GM18517 (cell line): ENCODE results near the gene APMAP.
"Not testable (repeated sequence)": the region's sequence is repeated elsewhere in the genome, so short reads cannot be mapped to it uniquely, and the experiment has no call there.

Experiments used
- ATAC-seq: cut with Tn5 transposase; IDR thresholded peaks from one replicate; pipeline ENCODE4 v1.9.1; 2021; ENCODE audit warnings: mild to moderate bottlenecking, moderate library complexity; ENCODE audit not compliant: unreplicated experiment

Gene APMAP

GRCh38 chr20:25008388-25009217 lies 16.1 kb upstream of the APMAP start:
- ATAC-seq = no peak

DNA sequence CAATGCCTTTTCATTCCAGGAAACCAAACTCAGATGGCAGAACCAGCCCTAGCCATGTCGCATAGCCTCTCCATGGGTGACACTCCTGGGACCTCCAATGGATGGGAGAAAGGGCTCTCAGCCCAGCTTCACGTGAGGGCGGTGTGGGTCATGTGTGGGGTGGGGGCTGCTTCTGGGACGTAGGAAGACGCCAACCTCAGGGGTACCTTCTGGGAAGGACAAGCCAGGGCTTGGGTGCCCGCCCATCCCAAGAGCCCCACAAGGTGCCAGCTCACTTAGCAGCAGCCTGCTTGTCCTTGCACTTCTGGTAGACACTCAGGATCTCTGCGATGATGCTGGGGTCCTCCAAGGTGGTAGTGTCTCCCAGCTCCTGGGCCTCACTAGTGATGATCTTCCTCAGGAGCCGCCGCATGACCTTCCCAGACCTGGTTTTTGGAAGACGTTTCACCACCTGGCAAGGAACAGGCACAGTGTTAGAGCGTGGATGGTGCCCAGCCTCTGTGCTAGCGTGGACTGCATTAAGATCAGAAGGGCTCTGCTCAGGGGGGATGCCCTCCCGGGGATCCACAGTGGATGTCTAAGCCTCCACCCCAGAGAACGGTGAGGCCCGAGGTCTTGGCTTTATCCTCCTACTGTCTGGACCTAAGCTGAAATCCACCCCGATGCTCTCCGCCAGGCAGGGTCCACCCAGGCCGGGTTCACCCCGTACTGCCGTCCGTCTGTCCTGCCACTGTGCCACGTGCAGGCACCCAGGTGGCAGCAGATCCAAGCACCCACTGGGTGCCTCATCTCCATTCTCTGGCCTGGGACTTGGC lies 15.1 kb upstream of the APMAP start:
- ATAC-seq = no peak

GRCh38 chr20:25006431-25007167 lies 14.0 kb upstream of the APMAP start:
- no peak for ATAC-seq

- ATAC-seq = no peak
Measured at GRCh38 chr20:25005661-25006060, 13.1 kb upstream of the APMAP start.

DNA sequence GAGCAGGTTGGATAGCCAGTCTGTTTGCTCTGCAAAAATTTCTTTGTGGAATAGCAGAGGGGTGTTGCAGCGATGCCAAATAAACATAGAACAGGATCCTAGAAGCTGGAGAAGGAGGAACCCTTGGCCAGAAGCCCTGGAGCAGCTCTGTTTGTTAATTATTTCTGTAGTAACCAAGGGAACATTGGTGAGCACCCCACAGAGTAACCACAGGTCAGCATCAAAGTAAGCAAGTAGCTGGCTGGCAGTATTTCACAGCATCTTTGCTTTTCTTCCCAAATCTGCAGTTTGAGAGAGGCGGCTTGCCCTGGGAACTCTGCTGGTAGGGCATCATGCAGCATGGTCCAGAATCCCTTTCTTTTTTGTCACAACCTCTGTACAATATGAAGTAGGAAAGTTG lies 12.7 kb upstream of the APMAP start:
- no peak for ATAC-seq

- ATAC-seq = no peak
Measured at GRCh38 chr20:25003002-25003401, 10.5 kb upstream of the APMAP start.

- not testable (repeated sequence) for ATAC-seq
Measured at GRCh38 chr20:25001323-25001722, 8.8 kb upstream of the APMAP start.

DNA sequence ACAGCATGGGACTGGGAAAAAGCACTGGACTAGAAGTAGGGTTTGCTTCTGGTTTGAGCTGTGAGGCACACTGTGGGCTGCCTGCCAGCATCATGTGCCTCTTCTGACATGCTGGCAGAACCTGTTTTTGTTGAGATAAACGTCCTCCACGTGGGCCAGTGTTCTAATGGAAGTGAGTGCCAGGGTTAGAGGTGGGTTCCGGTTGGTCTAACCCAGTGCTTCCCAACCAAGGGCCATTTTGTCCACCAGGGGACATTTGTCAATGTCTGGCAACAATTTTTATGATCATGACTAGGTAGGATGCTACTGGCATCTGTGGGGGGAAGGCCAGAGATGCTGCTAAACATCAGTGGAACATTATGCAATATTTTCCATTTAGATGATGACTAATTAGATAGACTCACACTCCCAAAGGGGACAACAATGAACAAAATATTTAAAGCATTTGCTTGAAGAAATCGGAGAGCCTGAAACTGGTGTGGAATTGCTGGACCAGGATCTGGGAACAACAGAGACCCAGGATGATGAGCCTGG lies 7.8 kb upstream of the APMAP start:
- ATAC-seq = no peak

DNA sequence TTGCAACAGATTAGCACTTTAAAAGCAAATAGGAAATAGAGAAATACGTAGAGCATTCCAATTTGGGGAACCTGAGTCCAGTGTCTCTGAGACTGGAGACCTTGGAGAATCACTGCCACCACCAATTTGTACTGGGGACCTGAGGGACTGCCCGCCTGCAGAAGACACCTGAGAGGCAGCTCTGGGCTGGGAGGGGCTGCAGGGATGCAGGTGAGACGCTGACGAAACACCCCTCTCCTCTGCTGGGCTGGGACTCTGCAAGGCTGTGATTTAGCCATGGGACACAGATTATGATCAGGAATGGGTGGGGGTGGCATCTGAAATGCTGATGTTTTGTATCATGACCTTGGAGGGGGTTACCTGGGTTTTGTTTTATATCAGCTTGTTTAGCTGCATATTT lies 7.0 kb upstream of the APMAP start:
- no peak for ATAC-seq

- no peak for ATAC-seq
Measured at GRCh38 chr20:24998631-24999445, 6.3 kb upstream of the APMAP start.

GRCh38 chr20:24998121-24998520 lies 5.6 kb upstream of the APMAP start:
- no peak for ATAC-seq

DNA sequence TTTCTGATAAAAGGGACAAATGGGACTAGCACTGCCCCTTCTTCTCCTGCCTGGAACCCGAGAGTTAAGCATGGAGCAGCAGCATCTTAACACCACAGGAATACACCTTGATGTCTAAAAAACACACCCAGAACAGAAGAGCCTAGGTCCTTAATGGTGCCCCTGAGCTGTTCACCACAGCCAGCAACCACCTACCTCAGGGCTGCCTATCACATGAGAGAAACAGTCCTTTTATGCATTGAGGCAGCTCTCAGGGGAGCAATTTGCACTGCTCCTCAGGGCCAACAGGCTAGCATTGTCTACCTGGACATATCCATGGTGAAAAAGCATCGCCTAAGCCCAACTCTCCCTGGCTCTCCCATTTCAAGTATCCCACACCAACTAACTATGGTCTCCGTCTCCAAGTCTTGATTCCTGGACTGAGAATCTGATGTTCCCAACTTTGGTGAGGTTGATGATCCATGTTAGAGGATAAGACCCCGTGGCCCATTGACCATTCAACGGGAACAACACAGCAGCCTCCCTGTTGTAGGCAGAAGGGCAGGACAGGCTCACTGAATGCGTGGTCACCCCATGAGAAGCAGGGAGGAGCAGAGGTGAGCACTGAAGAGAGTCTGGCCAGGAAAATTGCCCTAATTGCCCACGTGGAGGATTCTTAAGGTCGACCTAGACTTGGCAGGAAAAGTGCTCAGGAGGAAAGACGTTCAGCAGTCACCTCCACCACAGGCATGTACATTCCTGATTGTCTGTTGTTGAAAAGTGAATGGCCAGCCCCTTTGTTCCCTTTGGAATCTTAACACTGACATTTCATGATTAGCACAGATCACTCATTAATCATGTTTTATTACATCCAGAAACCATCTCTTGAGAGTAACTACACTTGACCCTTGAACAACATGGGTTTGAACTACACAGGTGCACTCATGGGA lies 4.2 kb upstream of the APMAP start:
- no peak for ATAC-seq

GRCh38 chr20:24995741-24996448 lies 3.3 kb upstream of the APMAP start:
- no peak for ATAC-seq

DNA sequence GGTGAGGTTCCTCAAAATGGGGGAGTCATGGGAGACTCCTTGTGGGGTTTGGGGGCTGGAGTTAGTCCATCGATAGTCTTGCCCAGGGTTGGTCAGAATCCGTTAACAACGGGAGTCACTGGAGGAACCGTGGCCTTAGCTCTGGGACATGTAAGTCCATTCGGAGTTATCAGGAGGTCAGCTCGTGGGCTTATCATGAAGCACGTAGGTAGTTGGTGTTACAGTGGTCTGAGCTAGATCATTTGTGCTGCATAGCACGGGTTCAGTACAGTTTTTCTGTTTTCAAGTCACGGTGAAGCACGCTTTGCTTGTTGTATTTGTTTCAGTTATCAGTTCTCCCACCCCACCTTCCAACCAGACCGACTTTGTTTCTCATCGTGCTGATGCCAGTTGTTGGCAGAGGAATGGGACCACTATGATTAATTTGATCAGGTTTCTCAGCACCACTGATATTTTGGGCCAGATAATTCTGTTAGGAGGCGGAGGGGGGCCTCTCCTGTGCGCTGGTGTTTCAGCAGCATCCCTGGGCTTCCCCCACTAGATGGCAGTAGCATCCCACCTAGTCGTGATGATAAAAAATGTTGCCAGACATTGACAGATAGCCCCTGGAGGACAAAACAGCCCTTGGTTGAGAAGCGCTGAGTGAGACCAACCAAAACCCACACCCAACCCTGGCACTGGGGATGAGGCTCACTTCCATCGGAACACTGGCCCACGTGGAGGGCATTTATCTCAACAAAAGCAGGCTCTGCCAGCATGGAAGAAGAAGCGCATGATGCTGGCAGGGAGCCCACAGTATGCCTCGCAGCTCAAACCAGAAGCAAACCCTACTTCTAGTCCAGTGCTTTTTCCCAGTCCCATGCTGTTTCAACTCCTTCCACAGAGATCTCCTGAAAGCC lies 2.2 kb upstream of the APMAP start:
- ATAC-seq = peak; percentile 41

GRCh38 chr20:24994186-24994465 lies 1.6 kb upstream of the APMAP start:
- no peak for ATAC-seq

DNA sequence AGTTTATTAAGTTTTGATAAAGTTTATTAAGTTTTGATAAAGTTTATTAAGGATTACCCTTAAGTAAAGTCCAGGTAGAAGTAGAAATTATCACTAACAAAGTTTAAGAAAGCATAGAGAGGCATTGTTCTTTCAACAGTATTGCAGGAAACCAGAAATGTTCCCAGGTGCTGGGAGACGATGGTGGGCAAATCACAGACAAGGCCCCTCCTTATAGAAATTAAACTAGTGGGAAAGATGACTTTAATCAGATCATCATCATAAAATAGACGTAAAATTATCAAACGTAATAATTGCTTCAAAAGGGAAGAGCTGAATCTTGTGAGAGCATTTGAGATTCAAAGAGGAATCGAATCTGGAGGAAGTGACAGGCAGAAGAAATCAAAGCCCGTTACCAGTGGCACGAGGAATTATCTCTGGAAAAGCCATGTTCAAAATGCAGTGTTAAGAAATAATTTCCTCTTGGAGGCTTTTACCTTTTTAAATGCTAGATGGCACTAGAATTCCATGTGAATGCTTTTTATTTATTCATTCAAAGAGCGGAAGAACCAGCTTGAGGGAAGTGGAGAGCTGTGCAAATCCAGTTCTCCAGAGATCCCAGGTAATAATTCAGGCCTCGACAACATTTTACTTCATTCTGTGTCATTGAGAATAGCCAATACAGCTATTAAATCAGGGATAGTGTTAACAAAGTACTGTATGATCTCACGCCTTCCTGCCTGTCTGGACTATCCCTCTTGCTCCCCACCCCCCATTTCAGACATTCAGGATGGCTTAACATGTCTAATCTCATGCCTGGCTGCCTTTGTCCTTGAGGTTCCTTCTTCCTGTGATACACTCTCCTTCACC lies 1.0 kb upstream of the APMAP start:
- no peak for ATAC-seq

GRCh38 chr20:24991897-24992486 lies 559 bp downstream of the APMAP start:
- peak; percentile 24 for ATAC-seq
